CMK (cell line): ENCODE data around the gene CTIF.
"Not testable (repeated sequence)": the region's sequence is repeated elsewhere in the genome, so short reads cannot be mapped to it uniquely, and the experiment has no call there.

Source experiments
- DNase-seq: peaks from one replicate; pipeline ENCODE4 v3.0.0-alpha.2; 2010; ENCODE audit warnings: low read depth

CTIF gene

DNA sequence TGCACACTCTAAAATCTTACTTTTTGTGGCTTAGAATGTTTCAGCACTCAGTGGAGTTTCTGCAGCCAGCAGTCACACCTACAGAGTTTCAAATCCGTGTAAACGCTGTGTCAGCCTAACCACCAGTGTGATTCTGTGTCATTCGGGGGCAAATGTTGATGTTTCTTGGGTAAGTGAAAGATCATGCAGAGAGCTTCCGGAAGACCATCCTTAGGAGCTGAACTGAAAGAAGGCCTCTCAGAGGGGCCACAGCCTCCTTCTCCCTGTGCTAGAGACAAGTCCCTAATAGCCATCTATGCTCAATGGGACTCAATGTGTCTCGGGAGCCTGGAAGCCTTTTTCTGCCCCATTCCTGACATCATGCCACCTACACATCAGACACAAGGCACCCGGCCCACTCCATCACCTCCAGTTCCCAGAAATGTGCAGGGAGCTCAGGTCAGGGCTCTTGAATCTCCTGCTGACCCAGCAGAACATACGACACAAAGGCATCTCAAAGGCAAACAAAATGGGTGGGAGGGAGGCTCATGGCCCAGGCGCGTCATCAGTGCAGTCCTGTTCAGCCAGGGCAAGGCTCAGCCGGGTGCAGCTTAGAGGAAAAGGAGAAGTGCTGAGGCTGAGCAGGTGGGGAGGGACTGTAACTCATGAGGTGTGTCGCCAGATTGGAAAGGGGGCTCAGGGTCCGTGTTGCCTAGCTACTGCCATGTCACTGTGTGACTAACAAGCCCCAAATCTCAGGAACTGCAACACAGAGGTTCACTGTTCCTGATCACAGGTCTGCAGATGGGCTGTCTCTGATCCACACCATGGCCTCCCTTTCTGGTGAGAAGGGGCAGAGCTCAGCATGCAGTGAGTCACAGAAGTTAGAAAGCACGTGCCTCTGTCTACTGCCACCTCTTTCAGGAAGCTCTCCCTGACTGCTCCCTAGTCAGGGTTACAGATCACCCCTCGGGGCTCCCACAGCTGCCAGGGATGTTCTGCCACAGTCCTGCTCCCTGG lies 329.9 kb downstream of the CTIF start:
- no peak for DNase-seq

DNA sequence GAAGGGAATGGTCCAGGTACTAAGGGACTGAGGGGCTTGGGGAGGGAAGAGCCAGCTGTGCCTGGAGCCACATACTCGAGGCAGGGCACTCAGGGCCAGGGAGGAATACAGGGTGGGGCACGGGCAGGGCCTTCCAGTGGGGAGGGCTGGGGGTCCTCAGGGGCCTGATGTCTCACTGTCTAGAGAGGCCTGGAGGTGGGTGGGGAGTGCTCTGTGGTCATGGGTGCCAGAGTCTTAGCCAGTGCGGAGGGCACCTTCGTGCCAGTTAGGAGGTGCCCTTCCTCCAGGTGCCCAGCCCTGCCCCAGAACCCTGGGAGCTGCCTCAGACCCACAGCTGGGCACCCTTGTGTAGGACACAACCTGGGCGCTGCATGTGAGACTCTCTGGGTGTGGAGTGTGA lies 330.8 kb downstream of the CTIF start:
- DNase-seq, result no peak

DNA sequence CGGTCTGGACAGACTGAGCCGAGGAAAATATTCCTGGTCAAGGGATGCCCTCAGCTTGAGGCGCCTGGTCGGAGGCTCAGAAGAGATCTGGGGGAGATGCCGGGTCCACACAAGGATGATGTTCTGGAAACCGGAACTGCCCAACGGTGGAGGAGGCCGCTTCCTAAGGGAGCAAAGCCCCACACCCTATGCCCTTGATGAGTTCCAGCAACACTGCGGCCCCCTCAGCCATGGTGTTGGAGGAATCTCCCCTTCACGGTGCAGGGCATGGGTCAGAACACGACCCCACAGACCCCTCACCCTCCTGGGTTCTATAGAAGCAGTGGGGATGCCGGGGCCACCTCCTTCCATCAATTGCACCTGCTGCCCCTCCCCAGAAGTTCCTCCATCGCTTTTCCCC lies 332.1 kb downstream of the CTIF start:
- DNase-seq, result not testable (repeated sequence)

- DNase-seq, result no peak
Observed at GRCh38 chr18:48871391-48872166, 332.7 kb downstream of the CTIF start.

DNA sequence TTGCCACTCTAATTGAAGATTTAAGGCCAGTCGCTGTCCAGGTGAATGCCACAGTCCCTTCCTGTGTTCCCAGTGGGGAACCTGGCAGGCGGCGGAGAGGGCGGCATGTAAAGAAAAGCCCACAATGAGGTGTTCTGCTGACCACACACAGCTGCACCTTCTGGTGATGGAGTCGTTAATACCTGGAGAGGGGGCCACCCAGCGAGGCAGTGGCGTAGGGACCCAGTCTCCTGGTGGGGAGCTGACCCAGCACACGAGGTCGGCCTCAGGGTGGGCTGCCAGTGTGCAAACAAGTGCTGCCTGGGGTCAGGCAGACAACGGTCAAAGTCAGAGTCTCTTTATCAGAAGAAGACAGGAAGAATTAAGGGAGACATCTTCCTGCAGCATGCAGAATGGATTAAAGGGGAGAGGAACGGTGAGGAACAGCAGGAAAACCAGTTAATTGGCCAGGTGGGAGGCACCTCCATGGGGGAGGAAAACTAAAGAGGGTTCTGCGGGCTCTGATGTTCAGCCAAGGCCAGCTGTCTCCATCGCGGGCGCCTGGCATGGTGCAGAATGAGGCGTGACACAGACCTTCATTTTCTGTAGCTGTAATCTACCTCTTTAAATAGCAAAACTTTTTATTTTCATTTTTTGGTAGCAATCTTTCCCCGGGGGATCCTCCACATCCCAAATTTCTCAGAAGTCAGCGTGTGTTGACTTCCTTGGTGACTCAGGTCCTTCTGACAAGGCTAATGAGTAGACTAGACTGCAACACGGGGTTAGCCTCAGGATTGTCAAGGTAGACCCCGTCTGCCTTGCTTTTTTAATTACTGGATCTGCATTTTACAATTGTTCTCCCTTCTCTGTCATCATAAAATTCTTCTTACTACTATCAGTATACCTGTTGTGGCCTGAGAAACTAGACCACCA lies 333.7 kb downstream of the CTIF start:
- no peak for DNase-seq

- DNase-seq, result no peak
Observed at GRCh38 chr18:48874233-48874632, 335.4 kb downstream of the CTIF start.

GRCh38 chr18:48874701-48875162 lies 335.9 kb downstream of the CTIF start:
- no peak for DNase-seq

DNA sequence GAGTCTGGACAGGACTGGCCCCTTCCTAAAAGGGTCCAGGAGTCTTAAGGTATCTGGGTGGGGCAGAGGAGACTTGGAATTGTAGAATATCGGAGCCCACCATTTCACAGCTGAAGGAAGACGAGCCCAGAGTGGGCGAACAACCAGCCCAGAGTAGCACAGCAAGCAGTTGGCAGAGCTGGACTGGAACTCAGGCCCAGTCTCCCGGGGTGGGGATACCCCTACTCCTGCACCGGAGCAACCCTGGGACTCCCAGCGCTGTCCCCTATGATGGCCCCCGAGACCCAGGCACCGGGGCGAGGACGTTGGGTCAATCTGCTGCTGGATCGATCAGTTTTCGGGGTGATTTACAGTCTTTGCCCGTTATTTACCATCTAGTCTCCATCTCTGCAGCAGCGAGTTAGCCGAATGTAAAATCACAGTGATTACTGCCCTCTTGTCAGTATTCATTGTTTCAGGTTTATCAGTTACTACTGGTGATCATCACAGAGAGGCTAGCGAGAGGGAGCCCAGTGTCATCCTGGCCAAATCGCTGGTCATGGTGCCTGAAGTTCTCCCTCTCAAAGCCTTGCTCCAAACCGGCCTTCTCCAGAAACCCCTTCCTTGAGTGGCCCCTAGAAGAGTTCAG lies 336.6 kb downstream of the CTIF start:
- no peak for DNase-seq

- no peak for DNase-seq
Observed at GRCh38 chr18:48875942-48876511, 337.2 kb downstream of the CTIF start.

DNA sequence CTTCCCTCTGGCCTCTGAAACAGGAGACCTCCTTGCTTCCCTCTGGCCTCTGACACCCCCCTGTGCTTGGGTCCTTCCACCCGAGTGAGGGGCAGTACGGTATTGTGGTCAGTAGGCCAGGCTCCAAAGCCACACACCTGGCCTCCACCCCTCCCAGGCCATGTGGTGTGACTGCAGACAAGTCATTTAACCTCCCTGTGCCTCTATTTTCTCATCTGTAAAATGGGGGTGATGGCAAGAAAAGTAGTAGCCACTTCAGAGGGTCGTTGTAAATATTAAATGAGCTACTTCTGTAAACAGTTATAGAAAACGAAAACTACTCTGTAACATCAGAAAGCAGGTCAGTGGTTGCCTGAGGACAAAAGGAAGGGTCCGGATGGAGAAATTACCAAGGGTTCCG lies 337.8 kb downstream of the CTIF start:
- no peak for DNase-seq

GRCh38 chr18:48877941-48878340 lies 339.1 kb downstream of the CTIF start:
- no peak for DNase-seq

DNA sequence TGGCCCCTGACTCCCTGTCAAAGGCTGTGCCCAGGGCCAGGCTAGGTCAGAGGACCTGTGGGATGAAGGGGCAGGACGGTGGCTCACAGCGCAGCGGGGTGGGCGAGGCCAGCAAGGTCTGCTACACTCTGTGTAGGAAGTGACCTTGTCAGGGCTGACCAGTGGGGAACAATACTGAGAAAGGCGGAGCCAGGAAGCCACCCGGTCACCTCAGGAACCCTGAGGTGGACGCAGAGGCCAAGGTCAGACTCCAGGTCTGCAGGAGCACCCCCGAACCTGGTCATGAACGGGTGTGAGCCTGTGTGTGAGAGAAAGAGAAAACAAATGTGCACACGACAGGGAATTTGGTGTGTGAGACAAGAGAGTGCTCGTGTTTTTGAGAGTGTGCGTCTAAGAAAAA lies 339.6 kb downstream of the CTIF start:
- no peak for DNase-seq

GRCh38 chr18:48879008-48879431 lies 340.2 kb downstream of the CTIF start:
- no peak for DNase-seq

DNA sequence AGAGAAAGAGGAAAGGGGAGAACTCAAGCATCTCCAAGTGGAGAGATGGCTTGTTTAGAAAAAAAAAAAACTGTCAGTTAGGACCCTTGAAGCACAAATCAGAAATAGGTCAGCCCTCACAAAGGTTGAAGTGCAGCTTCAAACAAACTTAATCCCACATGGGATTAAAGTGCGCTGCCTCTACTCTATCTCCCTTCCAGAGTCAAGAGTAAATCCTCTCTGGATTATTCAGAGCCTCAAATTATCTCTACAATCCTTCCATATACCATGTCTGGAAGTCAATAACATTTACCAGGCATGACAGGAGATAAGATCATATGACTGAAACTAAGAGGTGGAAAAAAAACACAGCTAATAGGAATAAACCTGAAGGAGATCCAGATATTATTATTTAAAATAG lies 342.1 kb downstream of the CTIF start:
- no peak for DNase-seq

- DNase-seq, result no peak
Observed at GRCh38 chr18:48882379-48882778, 343.5 kb downstream of the CTIF start.

GRCh38 chr18:48884306-48884705 lies 345.5 kb downstream of the CTIF start:
- no peak for DNase-seq

DNA sequence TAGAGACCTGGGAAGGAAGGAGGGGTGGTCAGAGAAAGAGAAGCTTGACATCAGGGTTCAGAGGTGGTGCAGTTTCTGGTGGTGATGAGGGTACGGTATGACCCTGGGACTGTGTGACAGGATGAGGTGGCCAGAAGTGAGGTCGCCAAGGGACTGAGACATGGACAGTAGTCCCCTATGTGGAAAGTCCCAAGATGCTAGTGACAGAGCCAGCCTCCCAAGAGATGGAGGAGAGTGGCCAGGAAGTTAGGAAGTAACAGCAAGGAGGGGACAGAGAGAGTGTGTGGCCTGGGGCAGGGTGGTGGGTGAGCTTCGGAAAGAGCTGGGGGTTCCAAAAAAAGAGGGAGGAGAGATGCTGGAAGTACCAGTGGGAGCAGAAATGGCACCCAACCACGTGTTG lies 345.9 kb downstream of the CTIF start:
- DNase-seq, result no peak

DNA sequence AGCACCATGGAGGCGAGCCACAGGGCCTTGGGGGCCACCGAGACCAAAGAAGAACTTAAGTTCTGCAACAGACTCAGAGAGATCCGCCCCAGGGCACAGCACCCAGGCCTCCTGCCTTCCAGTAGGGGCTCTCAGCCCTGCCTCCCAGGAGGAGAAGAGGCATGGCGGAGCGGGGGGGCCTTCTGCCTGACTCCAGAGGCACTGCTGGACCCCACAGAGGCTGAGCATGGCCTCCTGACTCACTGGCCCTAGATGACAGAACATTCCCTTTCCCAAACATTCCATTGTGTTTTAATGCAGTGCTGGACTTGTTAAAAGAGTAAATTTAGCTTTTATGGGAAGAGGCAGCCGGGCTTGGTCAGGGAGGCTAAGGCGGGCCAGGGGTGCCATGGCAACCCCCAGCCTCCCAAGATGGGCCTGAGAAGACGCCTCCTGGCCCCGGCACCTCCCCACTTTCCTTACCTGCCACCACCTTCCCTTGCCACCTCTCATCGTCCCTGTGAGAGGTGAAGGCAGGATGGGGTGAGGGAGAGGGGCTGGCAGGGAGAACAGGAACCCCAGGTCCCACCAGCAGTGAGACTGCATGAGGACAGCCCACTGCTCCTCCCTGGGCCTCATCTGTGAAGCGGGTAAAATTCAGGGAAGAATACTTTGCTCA lies 346.6 kb downstream of the CTIF start:
- no peak for DNase-seq

- no peak for DNase-seq
Observed at GRCh38 chr18:48885924-48886400, 347.1 kb downstream of the CTIF start.
